OCI-M1 (cell line): ENCODE measurements around the gene NCAPG2.
"Not testable (repeated sequence)": the region's sequence is repeated elsewhere in the genome, so short reads cannot be mapped to it uniquely, and the experiment has no call there.

Experiments
- DNase-seq: peaks from one replicate; lab custom pipeline; 2025; lab: John Stamatoyannopoulos, UW

The NCAPG2 gene

GRCh38 chr7:158706710-158707590 is 2.3 kb upstream of the NCAPG2 start:
- DNase-seq = no peak

GRCh38 chr7:158706273-158706704 is 1.7 kb upstream of the NCAPG2 start:
- DNase-seq = peak; percentile 4

DNA sequence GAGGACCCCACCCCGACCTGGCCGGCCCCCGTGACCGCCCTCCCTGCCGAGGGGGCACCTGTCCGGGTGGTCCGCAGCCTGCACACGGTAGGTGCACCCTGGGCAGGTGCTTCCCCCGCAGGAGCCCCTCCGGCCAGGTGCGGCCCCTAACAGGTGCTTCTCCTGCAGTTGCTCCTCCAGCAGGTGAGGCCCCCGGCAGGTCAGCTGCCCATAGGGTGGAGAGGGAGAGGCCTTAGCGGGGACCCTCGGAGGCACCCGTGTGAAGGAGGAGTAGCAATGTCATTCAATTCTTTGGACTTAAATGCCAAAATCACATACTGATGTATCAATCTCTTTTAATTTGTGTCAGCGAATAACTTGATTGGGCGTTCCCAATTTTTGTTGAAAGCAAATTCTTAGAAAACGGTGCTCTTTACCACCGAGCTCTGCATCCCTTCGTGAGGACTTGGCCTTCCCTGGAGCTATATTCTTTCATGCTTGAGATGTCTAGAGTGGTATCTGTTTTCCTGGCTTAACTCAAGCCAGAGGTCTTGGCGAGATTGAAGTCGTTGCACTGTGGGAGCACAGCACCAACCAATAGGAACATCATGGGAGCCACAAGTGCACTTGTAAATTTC is 738 bp upstream of the NCAPG2 start:
- DNase-seq = peak; percentile 24

DNA sequence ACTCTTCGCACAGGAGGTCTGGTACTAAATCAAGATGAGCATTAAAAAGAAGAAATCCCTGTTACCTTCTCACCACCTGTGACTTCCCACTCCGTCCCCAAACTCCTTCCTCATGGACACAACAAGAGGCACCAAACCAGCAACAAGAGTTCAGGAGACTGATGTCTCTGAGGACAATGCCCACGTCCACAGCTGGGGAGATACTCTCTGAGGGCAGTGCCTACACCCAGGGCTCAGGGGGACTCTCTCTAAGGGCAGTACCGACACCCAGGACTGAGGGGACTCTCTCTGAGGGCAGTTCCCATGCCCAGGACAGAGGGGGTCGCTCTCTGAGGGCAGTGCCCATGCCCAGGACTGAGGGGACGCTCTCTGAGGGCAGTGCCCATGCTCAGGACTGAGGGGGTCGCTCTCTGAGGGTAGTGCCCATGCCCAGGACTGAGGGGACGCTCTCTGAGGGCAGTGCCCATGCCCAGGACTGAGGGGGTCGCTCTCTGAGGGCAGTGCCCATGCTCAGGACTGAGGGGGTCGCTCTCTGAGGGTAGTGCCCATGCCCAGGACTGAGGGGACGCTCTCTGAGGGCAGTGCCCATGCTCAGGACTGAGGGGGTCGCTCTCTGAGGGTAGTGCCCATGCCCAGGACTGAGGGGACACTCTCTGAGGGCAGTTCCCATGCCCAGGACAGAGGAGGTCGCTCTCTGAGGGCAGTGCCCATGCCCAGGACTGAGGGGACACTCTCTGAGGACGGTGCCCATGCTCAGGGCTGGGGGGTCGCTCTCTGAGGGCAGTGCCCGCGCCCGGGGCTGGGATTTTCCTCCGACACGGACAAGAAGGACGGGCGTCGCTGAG is 703 bp downstream of the NCAPG2 start:
- DNase-seq = not testable (repeated sequence)

- peak; percentile 22 for DNase-seq
Observed at GRCh38 chr7:158702944-158703343, 1.7 kb downstream of the NCAPG2 start.

DNA sequence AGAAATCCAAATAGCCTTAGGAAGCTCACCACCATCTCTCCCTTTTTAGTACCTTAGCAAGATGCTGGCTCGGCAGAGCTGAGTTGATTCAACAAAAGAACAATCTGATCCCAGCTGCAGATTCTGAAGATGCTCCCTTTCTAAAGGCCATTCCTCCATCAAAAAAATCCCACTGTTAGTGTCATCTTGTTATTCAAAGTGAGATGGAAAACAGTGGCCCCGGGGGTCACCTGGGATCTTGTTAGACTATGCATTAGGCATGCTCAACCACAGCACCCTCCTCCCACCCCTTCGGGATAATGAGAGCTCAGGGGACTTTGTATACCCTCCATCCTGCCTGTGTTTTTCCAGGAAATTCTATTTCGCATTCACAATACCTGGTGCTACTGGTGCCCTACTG is 2.4 kb downstream of the NCAPG2 start:
- no peak for DNase-seq

- no peak for DNase-seq
Observed at GRCh38 chr7:158700008-158700407, 4.6 kb downstream of the NCAPG2 start.

GRCh38 chr7:158699341-158699740 is 5.3 kb downstream of the NCAPG2 start:
- DNase-seq = no peak

DNA sequence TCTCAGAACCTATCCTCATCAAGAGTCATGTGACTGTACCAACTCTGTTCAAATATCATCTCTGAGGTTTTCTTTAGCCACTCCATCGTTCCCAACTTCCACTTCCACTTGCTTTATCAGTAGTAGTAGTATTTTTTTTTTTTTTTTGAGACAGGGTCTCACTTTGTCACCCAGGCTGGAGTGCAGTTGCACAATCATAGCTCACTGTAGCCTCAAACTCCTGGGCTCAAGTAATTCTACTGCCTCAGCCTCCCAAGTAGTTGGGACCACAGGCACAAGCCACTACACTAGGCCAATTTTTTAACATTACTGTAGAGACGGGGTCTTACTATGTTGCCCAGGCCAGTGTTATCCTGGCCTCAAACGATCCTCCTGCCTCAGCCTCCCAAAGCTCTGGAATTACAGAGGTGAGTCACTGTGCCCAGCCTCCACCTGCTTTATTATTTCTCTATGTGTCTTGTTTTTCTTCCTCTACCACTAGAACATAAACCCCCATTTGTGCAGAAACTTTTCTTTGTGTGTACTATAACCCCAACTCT is 5.9 kb downstream of the NCAPG2 start:
- peak; percentile 58 for DNase-seq

- not testable (repeated sequence) for DNase-seq
Observed at GRCh38 chr7:158697597-158697996, 7.0 kb downstream of the NCAPG2 start.

DNA sequence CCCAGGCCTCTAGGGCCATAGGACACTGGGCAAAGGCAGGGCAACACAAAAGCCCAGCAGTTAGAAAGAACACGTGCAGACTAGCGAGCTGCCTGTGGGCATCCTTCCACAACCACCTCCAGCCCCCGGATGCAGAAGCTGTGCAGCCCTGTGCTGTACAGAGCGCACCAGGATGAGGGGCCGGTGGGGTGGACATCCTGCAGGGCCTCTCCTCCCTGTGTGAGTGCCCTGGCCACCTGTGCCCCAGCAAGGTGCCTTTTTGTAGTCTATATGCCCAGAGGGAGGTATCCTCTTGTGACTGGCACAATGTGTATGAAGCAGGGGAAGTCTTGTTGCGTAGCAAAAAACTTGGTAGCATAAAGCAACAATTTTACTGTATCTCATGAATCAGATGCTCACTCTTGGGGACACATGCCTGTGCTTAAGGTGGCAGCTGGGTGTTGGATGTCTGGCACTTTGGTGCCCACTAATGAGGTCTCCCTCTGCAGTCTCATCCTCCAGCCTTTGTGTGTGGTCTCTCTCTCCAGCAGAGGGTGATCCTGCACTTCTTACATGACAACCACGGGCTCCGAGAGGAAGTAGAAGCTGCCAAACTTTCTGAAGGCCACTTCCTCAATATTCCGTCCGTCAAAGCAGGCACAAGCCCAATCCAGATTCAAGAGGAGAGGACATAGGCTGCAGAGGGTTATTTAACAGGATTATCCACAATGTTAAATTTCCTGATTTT is 8.7 kb downstream of the NCAPG2 start:
- peak; percentile 86 for DNase-seq

GRCh38 chr7:158695056-158695455 is 9.5 kb downstream of the NCAPG2 start:
- DNase-seq = no peak

- DNase-seq = no peak
Observed at GRCh38 chr7:158694650-158695049, 10.0 kb downstream of the NCAPG2 start.

- DNase-seq = no peak
Observed at GRCh38 chr7:158689488-158689887, 15.1 kb downstream of the NCAPG2 start.

DNA sequence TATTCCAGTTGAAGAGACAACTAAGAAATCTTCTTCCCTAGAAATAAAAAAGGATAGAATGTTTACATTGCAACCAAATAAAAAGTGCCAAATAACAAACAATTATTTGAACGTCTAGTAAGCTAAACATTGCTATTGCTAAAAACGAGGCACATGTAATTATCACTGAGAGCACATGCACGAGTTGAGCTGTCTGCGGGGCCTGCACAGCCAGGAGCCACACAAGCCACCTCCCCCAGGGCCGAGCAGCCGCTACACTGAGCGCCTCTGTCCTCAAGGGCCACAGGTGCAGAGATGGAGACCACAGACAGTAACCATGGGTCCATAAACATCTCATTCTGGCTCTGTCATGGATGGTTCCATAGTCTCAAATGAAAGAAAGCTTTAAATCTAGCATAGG is 17.2 kb downstream of the NCAPG2 start:
- DNase-seq = no peak

- no peak for DNase-seq
Observed at GRCh38 chr7:158685693-158686092, 18.9 kb downstream of the NCAPG2 start.

DNA sequence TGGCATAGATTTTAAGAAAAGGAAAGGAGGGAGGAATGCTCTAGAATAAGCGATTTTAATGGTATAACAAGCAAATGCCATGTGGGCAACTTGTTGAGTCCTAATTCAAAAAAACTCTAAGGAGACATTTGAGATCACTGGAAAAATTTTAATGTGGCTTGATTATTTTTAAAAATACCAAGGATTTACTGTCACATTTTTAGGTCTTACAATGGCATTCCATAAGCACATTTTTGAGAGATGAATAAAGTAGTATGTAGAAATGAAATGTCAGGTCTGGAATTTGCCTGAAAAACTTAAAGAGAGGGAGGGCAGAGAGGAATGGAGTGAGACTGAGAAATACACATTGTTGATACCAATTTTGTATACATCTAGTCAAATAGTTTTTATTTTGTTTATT is 20.3 kb downstream of the NCAPG2 start:
- no peak for DNase-seq

DNA sequence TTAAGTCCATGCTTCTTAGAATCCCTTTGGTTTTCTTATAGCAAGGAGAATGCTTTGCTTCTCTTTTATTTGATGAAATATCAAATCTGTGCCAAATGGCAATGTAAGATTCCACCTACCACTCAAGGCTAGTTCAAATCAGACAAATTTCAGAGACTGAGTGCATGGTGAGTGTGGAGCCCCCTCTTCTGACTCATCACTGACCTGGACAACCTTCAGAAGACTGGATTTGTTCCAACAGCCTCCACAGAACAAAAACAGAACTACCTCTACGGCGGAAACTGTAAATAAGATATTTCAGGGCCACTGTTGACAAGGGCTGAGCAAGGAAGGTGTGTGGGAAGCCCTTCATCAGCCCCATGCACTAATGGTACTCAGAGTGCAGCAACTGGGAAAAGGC is 21.1 kb downstream of the NCAPG2 start:
- no peak for DNase-seq

- DNase-seq = no peak
Observed at GRCh38 chr7:158682456-158682855, 22.1 kb downstream of the NCAPG2 start.

DNA sequence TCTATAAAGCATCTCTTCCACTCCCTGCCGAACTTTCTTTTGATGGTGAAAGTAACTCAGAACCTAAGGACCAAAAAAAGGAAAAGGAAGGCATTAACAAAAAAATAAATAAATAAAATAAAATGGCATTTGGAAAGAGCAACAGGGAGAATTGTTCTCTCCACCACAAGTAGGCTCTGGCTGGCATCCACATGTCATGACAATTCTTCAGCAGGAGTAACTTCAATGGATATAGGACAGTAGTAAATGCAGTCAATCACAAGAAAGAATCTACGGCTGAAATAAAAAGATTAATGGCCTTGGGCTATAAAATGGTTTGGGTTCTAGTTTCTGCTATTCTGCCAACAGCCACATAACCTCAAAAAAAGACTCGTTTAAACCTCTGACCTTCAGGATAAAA is 23.9 kb downstream of the NCAPG2 start:
- DNase-seq = no peak

- DNase-seq = no peak
Observed at GRCh38 chr7:158676906-158677305, 27.7 kb downstream of the NCAPG2 start.
